Measurements from ENCODE around the gene DIPK2A. TPM values are rescaled to one million over a fixed set of nuclear protein-coding genes. Genes with fewer than 3 reads are reported as not detected.

DIPK2A gene
- total RNA-seq, 1 donor from 2014 or later = 19.1 TPM

DNA sequence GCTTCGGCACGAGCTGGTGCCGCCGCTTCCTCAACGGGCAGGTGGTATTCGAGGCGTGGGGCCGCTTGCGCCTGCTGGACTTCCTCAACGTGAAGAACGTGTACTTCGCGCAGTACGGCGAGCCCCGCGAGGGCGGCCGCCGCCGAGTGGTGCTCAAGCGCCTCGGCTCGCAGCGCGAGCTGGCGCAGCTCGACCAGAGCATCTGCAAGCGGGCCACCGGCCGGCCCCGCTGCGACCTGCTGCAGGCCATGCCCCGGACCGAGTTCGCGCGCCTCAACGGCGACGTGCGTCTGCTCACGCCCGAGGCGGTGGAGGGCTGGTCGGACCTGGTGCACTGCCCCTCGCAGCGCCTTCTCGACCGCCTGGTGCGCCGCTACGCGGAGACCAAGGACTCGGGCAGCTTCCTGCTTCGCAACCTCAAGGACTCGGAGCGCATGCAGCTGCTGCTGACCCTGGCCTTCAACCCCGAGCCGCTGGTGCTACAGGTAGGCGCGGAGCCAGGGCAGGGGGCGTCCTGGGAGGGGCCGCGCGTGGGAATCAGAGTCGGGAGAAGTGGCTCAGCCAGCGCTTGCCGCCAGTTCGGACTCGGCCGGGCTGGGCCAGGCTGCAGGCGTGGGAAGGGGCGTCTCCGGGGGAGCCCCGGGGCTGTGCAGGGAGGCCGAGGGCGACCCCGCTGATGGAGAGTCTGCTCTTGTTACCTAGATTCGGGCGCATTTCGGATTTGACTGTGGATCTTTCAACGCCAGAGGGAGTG lies 1.1 kb downstream of the DIPK2A start:
- H2AFZ ChIP-seq (ENCODE audit: low read depth, low read length) = peak overlapping the region; percentile 99
- peak overlapping the region; percentile 97 for H3K4me3 Mint-ChIP-seq (ENCODE audit: unreplicated experiment)
- no peaks in the 10 kb centered on the region for H3K27me3 Mint-ChIP-seq (ENCODE audit: low read depth, unreplicated experiment)
- peak overlapping the region; percentile 89 for H3K9ac ChIP-seq (ENCODE audit: low read length)
- peak; percentile 63 for DNase-seq (ENCODE audit: low read depth)
- no peaks in the 10 kb centered on the region for H3K9me3 Mint-ChIP-seq (ENCODE audit: unreplicated experiment)
- H3K36me3 Mint-ChIP-seq (ENCODE audit: low read depth, unreplicated experiment) = no peaks in the 10 kb centered on the region
- peaks cover 45% of the 10 kb centered on the region for H3K79me2 ChIP-seq (ENCODE audit: insufficient read depth, low read length)
- FAIRE-seq = no peak
- H3K27me3 ChIP-seq (ENCODE audit: insufficient read depth, low read length) = no peaks in the 10 kb centered on the region
- peaks cover 7% of the 10 kb centered on the region for H3K4me1 ChIP-seq (ENCODE audit: insufficient read depth, low read length)
- peaks cover 10% of the 10 kb centered on the region for H4K20me1 ChIP-seq (ENCODE audit: insufficient read depth, low read length)
- H3K4me2 ChIP-seq (ENCODE audit: low read length) = peak overlapping the region; percentile 96
- peak overlapping the region; percentile 90 for H3K27ac Mint-ChIP-seq (ENCODE audit: unreplicated experiment)
- H3K27ac ChIP-seq (ENCODE audit: low read depth, low read length) = peak overlapping the region; percentile 91
- H3K36me3 ChIP-seq (ENCODE audit: insufficient read depth, low read length) = no peaks in the 10 kb centered on the region
- H3K4me3 ChIP-seq (ENCODE audit: insufficient read depth, low read depth, low read length) = peak overlapping the region; percentile 77
- no peak for TF ChIP-seq CTCF (IDR thresholded peaks at IDR 0.05; ENCODE audit: insufficient read depth, low read depth, low read length)
- TF ChIP-seq EZH2 (IDR thresholded peaks at IDR 0.05; ENCODE audit: insufficient read depth, low read length) = no peak
- no peaks in the 10 kb centered on the region for H3K9me3 ChIP-seq (ENCODE audit: insufficient read depth, low read depth, low read length)
- H3K4me1 Mint-ChIP-seq (ENCODE audit: low read depth, unreplicated experiment) = peaks cover 11% of the 10 kb centered on the region

DNA sequence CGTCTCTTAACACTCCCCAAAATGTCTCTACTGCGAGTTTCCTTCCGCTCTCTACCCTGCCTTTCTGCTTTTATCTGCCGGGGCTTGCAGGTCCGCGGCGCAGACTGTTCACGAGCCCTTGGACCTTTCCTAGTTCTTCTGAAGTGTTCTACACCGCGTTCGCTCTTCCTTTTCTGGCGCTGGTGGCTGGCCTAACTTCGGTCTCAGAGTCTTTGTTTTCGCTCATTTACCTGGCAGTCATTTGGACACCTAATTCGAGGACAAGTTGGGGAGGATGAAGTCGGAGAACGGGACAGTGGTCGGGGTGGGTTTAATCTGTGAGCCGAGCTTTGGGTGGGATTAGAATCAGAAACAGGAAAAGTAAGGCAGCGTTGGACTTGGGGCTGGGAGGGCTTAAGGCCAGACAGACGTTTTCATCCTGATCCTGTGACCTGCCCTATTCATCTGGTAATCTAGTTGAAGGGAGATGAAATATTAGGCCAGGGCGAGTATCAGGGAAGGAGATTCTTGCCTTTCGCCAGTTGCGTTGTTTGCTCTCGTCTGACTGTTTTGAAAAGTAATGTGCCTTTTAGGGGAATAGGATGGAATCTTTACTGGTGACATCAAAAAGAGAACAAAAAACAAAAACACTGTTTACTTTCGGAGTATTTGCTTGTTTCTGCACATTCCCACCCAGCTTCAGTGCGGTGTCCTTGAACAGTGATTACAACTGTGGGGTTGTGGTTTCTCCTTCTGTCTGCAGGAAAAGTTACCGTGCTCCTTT lies 1.8 kb downstream of the DIPK2A start:
- TF ChIP-seq EZH2 (IDR thresholded peaks at IDR 0.05; ENCODE audit: insufficient read depth, low read length) (no peak), CTCF (IDR thresholded peaks at IDR 0.05; ENCODE audit: insufficient read depth, low read depth, low read length) (peak; percentile 17)
- Histone ChIP-seq H4K20me1 (ENCODE audit: insufficient read depth, low read length) (peaks cover 10% of the 10 kb centered on the region), H3K9ac (ENCODE audit: low read length) (peak overlapping the region; percentile 89), H3K4me2 (ENCODE audit: low read length) (peak overlapping the region; percentile 96), H3K27ac (ENCODE audit: low read depth, low read length) (peak overlapping the region; percentile 91), H3K36me3 (ENCODE audit: insufficient read depth, low read length) (no peaks in the 10 kb centered on the region), H3K79me2 (ENCODE audit: insufficient read depth, low read length) (peaks cover 52% of the 10 kb centered on the region), H3K4me3 (ENCODE audit: insufficient read depth, low read depth, low read length) (peak overlapping the region; percentile 77), H3K4me1 (ENCODE audit: insufficient read depth, low read length) (peaks cover 11% of the 10 kb centered on the region), H3K9me3 (ENCODE audit: insufficient read depth, low read depth, low read length) (no peaks in the 10 kb centered on the region), H2AFZ (ENCODE audit: low read depth, low read length) (peak overlapping the region; percentile 99), H3K27me3 (ENCODE audit: insufficient read depth, low read length) (no peaks in the 10 kb centered on the region)
- no peak for FAIRE-seq
- Mint-ChIP-seq H3K27me3 (ENCODE audit: low read depth, unreplicated experiment) (no peaks in the 10 kb centered on the region), H3K36me3 (ENCODE audit: low read depth, unreplicated experiment) (no peaks in the 10 kb centered on the region), H3K27ac (ENCODE audit: unreplicated experiment) (peak overlapping the region; percentile 90), H3K4me1 (ENCODE audit: low read depth, unreplicated experiment) (peaks cover 11% of the 10 kb centered on the region), H3K9me3 (ENCODE audit: unreplicated experiment) (no peaks in the 10 kb centered on the region), H3K4me3 (ENCODE audit: unreplicated experiment) (peak overlapping the region; percentile 97)
- peak; percentile 71 for DNase-seq (ENCODE audit: low read depth)

Measured in astrocyte (in vitro differentiated cells and primary cell).